GM12878 (cell line): Measurements from ENCODE around the gene MPIG6B. TPM values are rescaled to one million over a fixed set of nuclear protein-coding genes. Genes with fewer than 3 reads are reported as not detected.

Experiments used
- ATAC-seq: fragments of 200-7000 bp; cut with Tn5 transposase; 3 replicates; pipeline ENCODE4 v1.9.1; 2020; ENCODE audit warnings: mild to moderate bottlenecking, moderate library complexity
- BruUV-seq: library from RNA; stranded (reverse); fragments of 400-500 nt; replicated peaks from 2 replicates; lab custom pipeline; 2021; lab: Mats Ljungman, UMichigan
- CTCF ChIA-PET: fragments of 300-600 bp; sonication (Branson Sonifier 250); formaldehyde crosslinking; extraction: SDS; loops from one replicate; lab custom pipeline; 2021; ENCODE audit warnings: inconsistent platforms; lab: Yijun Ruan, JAX
- POLR2A ChIA-PET: fragments of 350-600 bp; formaldehyde crosslinking; extraction: SDS; loops from one replicate; lab custom pipeline; 2021; ENCODE audit warnings: inconsistent platforms; lab: Charles Lee
- RAD21 ChIA-PET: fragments of 300-600 bp; sonication (Branson Sonifier 250); formaldehyde crosslinking; loops from one replicate; lab custom pipeline; 2023; ENCODE audit warnings: antibody characterized with exemption; ENCODE audit not compliant: unreplicated experiment; lab: Charles Lee
- SMC1A ChIA-PET: fragments of 300-600 bp; sonication (Branson Sonifier 250); formaldehyde crosslinking; loops from one replicate; lab custom pipeline; 2023; ENCODE audit not compliant: unreplicated experiment, uncharacterized antibody; lab: Charles Lee
- DNase-seq: peaks from one replicate; pipeline ENCODE4 v3.0.0-alpha.2; 2011; ENCODE audit warnings: low read depth, low spot score
- FAIRE-seq: peaks from 3 replicates; lab custom pipeline; 2011; peaks lifted over from hg19 to GRCh38; lab: Jason Lieb, UNC
- H2AFZ ChIP-seq: 2 replicates; pipeline ENCODE4 v1.6.0; 2011; ENCODE audit warnings: low read depth, low read length, control low read depth; ENCODE audit not compliant: control insufficient read depth
- H3K27ac ChIP-seq: 2 replicates; pipeline ENCODE4 v1.5.1; 2011; ENCODE audit warnings: control low read depth; ENCODE audit not compliant: control insufficient read depth, insufficient read depth
- H3K27me3 ChIP-seq, 2 experiments: replicated peaks in 1 of 2; 2 replicates each; pipeline versions ENCODE4 v1.6.0 to v1.6.1; 2011; ENCODE audit warnings: low read length in 1 of 2; ENCODE audit not compliant: control insufficient read depth in 2 of 2, insufficient read depth in 2 of 2
- H3K36me3 ChIP-seq, 2 experiments: 2 replicates each; pipeline ENCODE4 v1.5.1; 2011; ENCODE audit warnings: low read length in 1 of 2; ENCODE audit not compliant: control insufficient read depth in 2 of 2, insufficient read depth in 2 of 2
- H3K4me1 ChIP-seq: 2 replicates; pipeline ENCODE4 v1.6.1; 2011; ENCODE audit warnings: mild to moderate bottlenecking, low read length, moderate library complexity, mixed read lengths; ENCODE audit not compliant: control insufficient read depth, insufficient read depth
- H3K4me2 ChIP-seq: 2 replicates; pipeline ENCODE4 v1.6.0; 2011; ENCODE audit warnings: control low read depth; ENCODE audit not compliant: control insufficient read depth, insufficient read depth
- H3K4me3 ChIP-seq: fragments of 200-600 bp; sonication (generic); 2 replicates; pipeline ENCODE4 v1.5.1; 2016
- H3K79me2 ChIP-seq: 2 replicates; pipeline ENCODE4 v1.6.0; 2011; ENCODE audit warnings: low read length; ENCODE audit not compliant: control insufficient read depth, insufficient read depth
- H3K9ac ChIP-seq: 2 replicates; pipeline ENCODE4 v1.8.0; 2011; ENCODE audit warnings: low read length, control low read depth, mixed read lengths; ENCODE audit not compliant: control insufficient read depth, insufficient read depth
- H3K9me3 ChIP-seq: replicated peaks from 3 replicates; pipeline ENCODE4 v1.5.1; 2011; ENCODE audit warnings: mild to moderate bottlenecking, low read length; ENCODE audit not compliant: control insufficient read depth, insufficient read depth
- H4K20me1 ChIP-seq: 2 replicates; pipeline ENCODE4 v1.6.0; 2011; ENCODE audit not compliant: control insufficient read depth, insufficient read depth
- ASH2L ChIP-seq: fragments of 300-600, 200-600 bp; sonication (generic); IDR thresholded peaks from 2 replicates; pipeline ENCODE4 v1.6.1; 2017; ENCODE audit warnings: low read depth, mild to moderate bottlenecking, borderline replicate concordance
- BACH1 ChIP-seq: fragments of 450-650 bp; IDR thresholded peaks from 2 replicates; pipeline ENCODE4 v1.6.1; 2017; ENCODE audit warnings: mild to moderate bottlenecking, borderline replicate concordance
- CBFB ChIP-seq: IDR thresholded peaks from 2 replicates; pipeline ENCODE4 v1.6.1; 2016; ENCODE audit warnings: antibody characterized with exemption, low read depth
- CHD1 ChIP-seq: IDR thresholded peaks from 2 replicates; pipeline ENCODE4 v1.6.1; 2012; ENCODE audit warnings: low read depth, low read length, improper control_type of control experiment
- HDAC6 ChIP-seq: fragments of 200-600 bp; sonication (generic); IDR thresholded peaks from one replicate; pipeline ENCODE4 v1.8.0; 2017; ENCODE audit warnings: antibody characterized with exemption; ENCODE audit not compliant: unreplicated experiment
- IKZF1 ChIP-seq: fragments of 450-650 bp; conservative IDR thresholded peaks from 2 replicates; pipeline ENCODE4 v1.6.1; 2017; ENCODE audit warnings: antibody characterized with exemption, mild to moderate bottlenecking
- PML ChIP-seq: IDR thresholded peaks from 2 replicates; pipeline ENCODE4 v1.6.1; 2012; ENCODE audit warnings: low read length, inconsistent platforms
- POLR2A ChIP-seq: IDR thresholded peaks from 2 replicates; pipeline ENCODE4 v1.6.1; 2011; ENCODE audit warnings: low read depth, mild to moderate bottlenecking, low read length
- POLR2AphosphoS2 ChIP-seq: IDR thresholded peaks from 2 replicates; pipeline ENCODE4 v1.6.1; 2011; ENCODE audit warnings: low read depth, mild to moderate bottlenecking, low read length, improper control_type of control experiment, moderate library complexity
- PRDM15 ChIP-seq: fragments of 450-650 bp; formaldehyde crosslinking; IDR thresholded peaks from 2 replicates; pipeline ENCODE4 v1.4.0; 2020; ENCODE audit warnings: mild to moderate bottlenecking, moderate library complexity
- RBBP5 ChIP-seq: fragments of 200-600 bp; sonication (generic); conservative IDR thresholded peaks from 2 replicates; pipeline ENCODE4 v1.6.1; 2016
- SMAD1 ChIP-seq: fragments of 450-650 bp; IDR thresholded peaks from 2 replicates; pipeline ENCODE4 v1.6.1; 2018; ENCODE audit warnings: mild to moderate bottlenecking, low read depth; ENCODE audit not compliant: partially characterized antibody
- TARDBP ChIP-seq: IDR thresholded peaks from 2 replicates; pipeline ENCODE4 v1.6.1; 2016; ENCODE audit warnings: borderline replicate concordance
- TBL1XR1 ChIP-seq: IDR thresholded peaks from 2 replicates; pipeline ENCODE4 v1.6.1; 2012; ENCODE audit warnings: low read depth, low read length, improper control_type of control experiment
- USF1 ChIP-seq: IDR thresholded peaks from 2 replicates; pipeline ENCODE4 v1.6.1; 2011; ENCODE audit warnings: borderline replicate concordance, low read depth, mild to moderate bottlenecking, moderate library complexity, mixed read lengths, low read length; ENCODE audit not compliant: insufficient read depth; ENCODE audit errors: extremely low read length
- WRNIP1 ChIP-seq: IDR thresholded peaks from 2 replicates; pipeline ENCODE4 v1.6.1; 2011; ENCODE audit warnings: low read depth, low read length, improper control_type of control experiment, borderline replicate concordance
- ZNF384 ChIP-seq: IDR thresholded peaks from 2 replicates; pipeline ENCODE4 v1.6.1; 2012; ENCODE audit warnings: low read depth, mild to moderate bottlenecking, low read length, improper control_type of control experiment, borderline replicate concordance
- WGBS: methylation state at CpG from one replicate; pipeline ENCODE4 v1.1.6; 2016; ENCODE audit warnings: low lambda C conversion rate; ENCODE audit not compliant: insufficient replicate concordance, insufficient coverage; ENCODE audit errors: missing lambda C conversion rate; 5-methylcytosine and 5-hydroxymethylcytosine counted together
- in situ Hi-C: fragments of 300-500 bp; cut with MboI; formaldehyde crosslinking; loops from 9 replicates; pipeline ENCODE4 v1.14.3; 2018; ENCODE audit warnings: mixed read lengths
- intact Hi-C: fragments of 100-400 bp; cut with micrococcal nuclease; formaldehyde crosslinking; loops from one replicate; pipeline ENCODE4 v1.14.2; 2022; ENCODE audit not compliant: unreplicated experiment
- polyA plus RNA-seq, 11 experiments: library from polyadenylated mRNA; depleted of rRNA in 4 of 11; unstranded in 6 of 11; stranded (reverse) in 5 of 11; fragments of >200 nt; fragmentation: Nextera tagmentation in 4 of 11; fragmentation: Illumina TruSeq in 1 of 11; extraction: Ambion mirVana in 4 of 11; extraction: Trizol in 1 of 11; gene quantifications; 1 replicate in 1 of 11; 2 replicates in 10 of 11; pipeline versions ENCODE4 v1.2.1 to v1.2.3, GENCODE V29; 2011 to 2016; ENCODE audit warnings: inconsistent platforms in 2 of 11, missing spikeins in 2 of 11, low read depth in 1 of 11
- total RNA-seq, 4 experiments: library from RNA; depleted of rRNA in 3 of 4; stranded (reverse); fragments of >200 nt in 3 of 4; fragmentation: Illumina TruSeq in 1 of 4; extraction: Trizol in 1 of 4; gene quantifications; 2 replicates each; pipeline versions ENCODE4 v1.2.1 to v1.2.3, GENCODE V29; 2013 to 2021
- TF ChIP-seq, protein P1 (sequence below): fragments of 450-650 bp; IDR thresholded peaks from 2 replicates; pipeline ENCODE4 v1.6.1; 2016; ENCODE audit warnings: mild to moderate bottlenecking

Gene MPIG6B
- total and polyA plus RNA-seq, 10 of the 15 experiments (the other 5 are each of a cell fraction or from before 2014, with no cell fraction given) = not detected

- H3K9ac ChIP-seq = peak overlapping the region; percentile 25; the same call in 1 of the 2 replicates
- 0 out of 2 replicates have a peak, but pooled peaks cover 4% of the 10 kb centered on the region for H4K20me1 ChIP-seq
- ChIA-PET RAD21 (interaction anchor here (0.7 to 3.6 kb wide), 19 partner anchors 9 to 465 kb away, joined by 3 to 44 read pairs (median 4); partner anchors contain the start of genes ABHD16A, HSPA1A, HSPA1B and HSPA1L), CTCF (interaction anchor here (0.5 to 15.8 kb wide), 20 partner anchors 9 to 221 kb away, joined by 3 to 208 read pairs (median 5); partner anchors contain the start of genes HSPA1B, LY6G5C, MSH5 and VARS1), SMC1A (interaction anchor here (0.6 to 5.3 kb wide), 17 partner anchors 9 to 107 kb away, joined by 3 to 45 read pairs (median 3); partner anchors contain the start of genes ABHD16A, CLIC1, HSPA1A and HSPA1L), POLR2A (interaction anchor here (0.9 to 2.8 kb wide), 10 partner anchors 9 to 327 kb away, joined by 3 to 30 read pairs (median 3); partner anchors contain the start of genes HSPA1B, MSH5 and NEU1)
- intact Hi-C loops (loop anchor here (1.0 to 5.0 kb wide), 4 partner anchors 39 to 97 kb away; partner anchors contain the start of genes HSPA1B and LY6G5C), in situ Hi-C loops (no loop called here)
- DNase-seq (no peak), ATAC-seq (peak; percentile 78), FAIRE-seq (no peak)
- peaks cover 22% of the 10 kb centered on the region for H3K79me2 ChIP-seq
- peak overlapping the region; percentile 78 for H3K4me3 ChIP-seq
- peak overlapping the region; percentile 98 for H3K4me2 ChIP-seq
- H3K27me3 ChIP-seq = no peaks in the 10 kb centered on the region
- H3K9me3 ChIP-seq = no peaks in the 10 kb centered on the region
- 4% methylated on average over 45 of the region's 46 CpGs for WGBS
- no peak overlapping the region for H2AFZ ChIP-seq
- H3K4me1 ChIP-seq = peaks cover 33% of the 10 kb centered on the region
- BruUV-seq = no TSS peak
- H3K27ac ChIP-seq = peak overlapping the region; percentile 13; the same call in 1 of the 2 replicates
- peaks cover 6 to 15% of the 10 kb centered on the region in 2 experiments for H3K36me3 ChIP-seq
- 0 out of 2 replicates have a peak, but pooled peaks have one; percentile 28 for TF ChIP-seq POLR2AphosphoS2
- TF ChIP-seq POLR2A = peak; percentile 57
- no peak for TF ChIP-seq WRNIP1
- no peak for TF ChIP-seq TBL1XR1
- no peak for TF ChIP-seq PRDM15 (CRISPR knock-in tag)
- TF ChIP-seq ASH2L = no peak
- TF ChIP-seq, protein P1, sequence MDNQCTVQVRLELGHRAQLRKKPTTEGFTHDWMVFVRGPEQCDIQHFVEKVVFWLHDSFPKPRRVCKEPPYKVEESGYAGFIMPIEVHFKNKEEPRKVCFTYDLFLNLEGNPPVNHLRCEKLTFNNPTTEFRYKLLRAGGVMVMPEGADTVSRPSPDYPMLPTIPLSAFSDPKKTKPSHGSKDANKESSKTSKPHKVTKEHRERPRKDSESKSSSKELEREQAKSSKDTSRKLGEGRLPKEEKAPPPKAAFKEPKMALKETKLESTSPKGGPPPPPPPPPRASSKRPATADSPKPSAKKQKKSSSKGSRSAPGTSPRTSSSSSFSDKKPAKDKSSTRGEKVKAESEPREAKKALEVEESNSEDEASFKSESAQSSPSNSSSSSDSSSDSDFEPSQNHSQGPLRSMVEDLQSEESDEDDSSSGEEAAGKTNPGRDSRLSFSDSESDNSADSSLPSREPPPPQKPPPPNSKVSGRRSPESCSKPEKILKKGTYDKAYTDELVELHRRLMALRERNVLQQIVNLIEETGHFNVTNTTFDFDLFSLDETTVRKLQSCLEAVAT = no peak
- no peak for TF ChIP-seq HDAC6
- TF ChIP-seq BACH1 = peak; percentile 77; the same call in 1 of the 2 replicates
- TF ChIP-seq ZNF384 = no peak
- no peak for TF ChIP-seq CHD1
- TF ChIP-seq USF1 = no peak
- TF ChIP-seq SMAD1 = no peak
- TF ChIP-seq RBBP5 = no peak
- no peak for TF ChIP-seq TARDBP
- TF ChIP-seq PML = no peak
- 0 out of 2 replicates have a peak, but pooled peaks have one; percentile 13 for TF ChIP-seq IKZF1
- TF ChIP-seq CBFB = no peak
Observed at GRCh38 chr6:31729979-31730630, 6.9 kb downstream of the MPIG6B start.
